ENCODE data around the gene CLC. TPM values are rescaled to one million over a fixed set of nuclear protein-coding genes. Genes with fewer than 3 reads are reported as not detected.

The CLC gene
- total and polyA plus RNA-seq, 2 of the 8 experiments (the other 6 are each of a cell fraction or from before 2014, with no cell fraction given), result 6.4 to 12.4 TPM

- no peak overlapping the region for H2BK5ac ChIP-seq (ENCODE audit: low read depth, low read length)
- no peak overlapping the region for H2AK5ac ChIP-seq (ENCODE audit: low read depth, low read length)
- no peak overlapping the region for H3K4ac ChIP-seq (replicated peaks; ENCODE audit: insufficient read length, low read depth, low read length)
- no peak overlapping the region for H3K56ac ChIP-seq (replicated peaks; ENCODE audit: insufficient read length, low read depth, low read length)
- no peak overlapping the region for H4K5ac ChIP-seq (ENCODE audit: insufficient read length, low read depth, low read length)
- H2BK20ac ChIP-seq (ENCODE audit: low read length), result no peak overlapping the region
- H3K79me1 ChIP-seq (ENCODE audit: low read depth, low read length), result no peaks in the 10 kb centered on the region
- no peaks in the 10 kb centered on the region for H4K20me1 ChIP-seq (replicated peaks in 1 of 2; ENCODE audit: control insufficient read depth in 1 of 2, insufficient read depth in 2 of 2, low read length in 2 of 2)
- no peak overlapping the region for H2BK15ac ChIP-seq (ENCODE audit: low read length)
- no peak for DNase-seq (ENCODE audit: low read depth in 1 of 2, low spot score in 2 of 2)
- no peaks in the 10 kb centered on the region for H3K4me1 ChIP-seq (replicated peaks in 1 of 4; ENCODE audit: control insufficient read depth in 3 of 4, insufficient read depth in 4 of 4, low read length in 3 of 4)
- no peak overlapping the region for H3K9ac ChIP-seq (replicated peaks in 1 of 4; ENCODE audit: extremely low read depth in 1 of 4, low read depth in 3 of 4, low read length in 3 of 4)
- POLR2A ChIA-PET (ENCODE audit: partially characterized antibody), result no interaction called here
- H4K91ac ChIP-seq (replicated peaks; ENCODE audit: insufficient read length, low read length), result no peak overlapping the region
- WGBS, 2 experiments (ENCODE audit: extremely low coverage in 1 of 2, insufficient coverage in 1 of 2, insufficient read length in 1 of 2, insufficient replicate concordance in 2 of 2, low coverage in 1 of 2, low lambda C conversion rate in 2 of 2, missing lambda C conversion rate in 1 of 2), result 95% methylated on average over 6 of the region's 6 CpGs; no CpG with 5 or more reads in 1 of the 2 experiments
- H4K8ac ChIP-seq (ENCODE audit: extremely low read depth, insufficient read depth, low read length), result no peak overlapping the region
- H3K27ac ChIP-seq (ENCODE audit: low read depth, low read length), result no peak overlapping the region
- H3K4me2 ChIP-seq (ENCODE audit: insufficient read depth in 1 of 2, low read depth in 2 of 2, low read length in 2 of 2), result no peak overlapping the region
- no peaks in the 10 kb centered on the region for H3K36me3 ChIP-seq (ENCODE audit: control insufficient read depth in 2 of 4, insufficient read depth in 4 of 4, low read length in 3 of 4)
- no peaks in the 10 kb centered on the region for H3K23me2 ChIP-seq (ENCODE audit: low read depth, low read length)
- no peaks in the 10 kb centered on the region for H3K9me3 ChIP-seq (ENCODE audit: insufficient read depth in 2 of 2, low read depth in 1 of 2, low read length in 1 of 2)
- no peak for FAIRE-seq
- H2BK12ac ChIP-seq (ENCODE audit: low read depth, low read length), result no peak overlapping the region
- TF ChIP-seq RBBP5 (IDR thresholded peaks at IDR 0.05; ENCODE audit: borderline replicate concordance, low read depth, low read length), result no peak
- no peak for TF ChIP-seq SIX5 (IDR thresholded peaks at IDR 0.05; ENCODE audit: low read depth, low read length)
- no peak for TF ChIP-seq JUN (IDR thresholded peaks at IDR 0.05; ENCODE audit: low read depth, low read length)
- TF ChIP-seq POLR2AphosphoS5 (IDR thresholded peaks at IDR 0.05; ENCODE audit: low read depth, low read length), result no peak
- no peak for TF ChIP-seq YY1 (IDR thresholded peaks at IDR 0.05; ENCODE audit: low read depth, low read length)
- TF ChIP-seq SP1 (IDR thresholded peaks at IDR 0.05; ENCODE audit: low read depth, low read length), result no peak
- TF ChIP-seq GABPA (IDR thresholded peaks at IDR 0.05; ENCODE audit: borderline replicate concordance, insufficient read depth, low read length), result no peak
- TF ChIP-seq ASH2L (IDR thresholded peaks at IDR 0.05; ENCODE audit: low read length), result no peak
- no peaks in the 10 kb centered on the region for H3K27me3 ChIP-seq (replicated peaks in 1 of 4; ENCODE audit: control insufficient read depth in 3 of 4, extremely low read depth in 1 of 4, insufficient read depth in 3 of 4, low read length in 3 of 4)
- CTCF ChIA-PET (ENCODE audit: partially characterized antibody), result interaction anchor here (1.4 kb wide), 1 partner anchor 84 kb away, joined by 3 read pairs; no protein-coding TSS in a partner anchor
- H3K23ac ChIP-seq (ENCODE audit: insufficient read length), result no peak overlapping the region
- no peak overlapping the region for H3K14ac ChIP-seq (ENCODE audit: insufficient read length)
- H3K79me2 ChIP-seq (ENCODE audit: control insufficient read depth in 1 of 2, insufficient read depth in 2 of 2, low read length in 2 of 2), result no peaks in the 10 kb centered on the region
- H3K18ac ChIP-seq (ENCODE audit: extremely low read depth, low read length), result no peak overlapping the region
- H2AFZ ChIP-seq (ENCODE audit: low read length), result no peak overlapping the region
- no peak overlapping the region for H2BK120ac ChIP-seq (replicated peaks; ENCODE audit: low read depth, low read length)
- no peak overlapping the region for H3K4me3 ChIP-seq (ENCODE audit: extremely low read depth in 1 of 4, insufficient read depth in 2 of 4, low read depth in 3 of 4, low read length in 4 of 4)
Observed at GRCh38 chr19:39708594-39708993, 29.2 kb downstream of the CLC start.
